ENCODE data around the gene SLC26A9. TPM values are rescaled to one million over a fixed set of nuclear protein-coding genes. Genes with fewer than 3 reads are reported as not detected.

The SLC26A9 gene
- total RNA-seq, 1 experiment from 2014 or later = 0.15 TPM

DNA sequence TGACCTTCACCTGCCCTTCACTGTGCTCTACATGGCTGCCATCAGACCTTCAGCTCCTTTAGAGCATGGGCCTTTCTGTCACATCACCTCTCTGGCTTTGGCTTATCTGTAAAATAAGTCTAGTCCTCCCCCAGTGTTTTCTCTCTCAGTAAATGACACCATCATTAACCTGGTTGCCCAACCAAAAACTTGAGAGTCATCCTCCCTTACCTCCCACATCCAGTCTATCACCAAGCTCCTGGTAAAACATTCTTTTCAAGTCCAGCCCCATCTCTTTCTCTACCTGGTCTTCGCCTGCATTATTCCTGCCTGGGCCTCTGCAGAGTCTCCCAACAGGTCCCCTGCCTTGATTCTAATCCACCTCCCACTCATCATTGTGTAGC, 13.1 kb downstream of the SLC26A9 start:
- H3K4me1 Mint-ChIP-seq = peaks cover 21% of the 10 kb centered on the region
- ATAC-seq = no peak
- H3K9me3 Mint-ChIP-seq = no peaks in the 10 kb centered on the region
- CTCF ChIA-PET = interaction anchor here (1.2 to 9.7 kb wide), 3 partner anchors 10 to 47 kb away, joined by 3 to 77 read pairs (median 5); no protein-coding TSS in a partner anchor
- H3K4me3 Mint-ChIP-seq = no peak overlapping the region
- no peaks in the 10 kb centered on the region for H3K36me3 Mint-ChIP-seq
- no peak for DNase-seq (ENCODE audit: low spot score)
- H3K27me3 Mint-ChIP-seq (ENCODE audit: low read depth) = no peaks in the 10 kb centered on the region
- H3K27ac Mint-ChIP-seq = no peak overlapping the region
- POLR2A ChIA-PET = no interaction called here
- no peak for TF ChIP-seq ESRRA (CRISPR knock-in tag; IDR thresholded peaks at IDR 0.05; ENCODE audit: borderline replicate concordance)

DNA sequence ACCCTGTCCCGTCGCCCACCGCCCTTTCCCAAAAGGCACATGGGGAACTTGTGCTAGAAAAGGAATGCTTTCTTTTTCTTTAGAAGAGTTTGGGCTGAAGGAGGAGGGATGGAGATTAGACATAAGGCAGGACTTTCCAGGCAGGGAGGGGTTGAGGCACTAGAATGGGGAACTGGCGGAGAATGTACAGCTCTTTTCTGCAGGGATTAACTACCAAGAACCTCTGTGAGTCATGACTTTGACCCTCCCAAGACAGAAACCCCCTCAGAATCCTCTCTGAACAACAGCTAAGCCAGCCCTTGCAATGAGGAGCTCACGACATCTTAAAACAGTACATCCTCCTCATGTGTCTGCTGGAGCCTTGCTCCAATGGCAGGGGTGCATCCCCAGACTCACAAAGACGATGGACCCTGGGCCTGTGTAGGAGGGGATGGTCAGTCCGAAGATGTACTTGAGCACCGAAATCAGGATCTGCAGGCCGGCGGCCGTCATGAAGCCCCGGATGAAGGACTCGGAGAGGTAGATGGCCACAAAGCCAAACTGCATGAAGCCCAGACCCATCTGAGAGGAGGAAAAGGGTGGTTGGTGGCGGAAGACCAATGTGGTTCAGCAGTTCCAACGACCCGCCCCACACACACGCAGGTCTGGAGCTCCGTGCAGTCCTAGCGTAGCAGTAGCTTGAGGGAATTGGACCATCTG, 13.6 kb downstream of the SLC26A9 start:
- DNase-seq (ENCODE audit: low spot score) = no peak
- TF ChIP-seq, protein P1, sequence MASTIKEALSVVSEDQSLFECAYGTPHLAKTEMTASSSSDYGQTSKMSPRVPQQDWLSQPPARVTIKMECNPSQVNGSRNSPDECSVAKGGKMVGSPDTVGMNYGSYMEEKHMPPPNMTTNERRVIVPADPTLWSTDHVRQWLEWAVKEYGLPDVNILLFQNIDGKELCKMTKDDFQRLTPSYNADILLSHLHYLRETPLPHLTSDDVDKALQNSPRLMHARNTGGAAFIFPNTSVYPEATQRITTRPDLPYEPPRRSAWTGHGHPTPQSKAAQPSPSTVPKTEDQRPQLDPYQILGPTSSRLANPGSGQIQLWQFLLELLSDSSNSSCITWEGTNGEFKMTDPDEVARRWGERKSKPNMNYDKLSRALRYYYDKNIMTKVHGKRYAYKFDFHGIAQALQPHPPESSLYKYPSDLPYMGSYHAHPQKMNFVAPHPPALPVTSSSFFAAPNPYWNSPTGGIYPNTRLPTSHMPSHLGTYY (CRISPR knock-in tag; IDR thresholded peaks at IDR 0.05) = no peak
- TF ChIP-seq GABPB1 (CRISPR knock-in tag; IDR thresholded peaks at IDR 0.05) (no peak), ZNF138 (CRISPR knock-in tag; conservative IDR thresholded peaks at IDR 0.05) (no peak)
- ChIA-PET CTCF (interaction anchor here (1.2 to 9.7 kb wide), 3 partner anchors 9 to 47 kb away, joined by 3 to 77 read pairs (median 7); no protein-coding TSS in a partner anchor), POLR2A (no interaction called here)
- H3K36me3 Mint-ChIP-seq = no peaks in the 10 kb centered on the region
- ATAC-seq = no peak
- H3K27ac Mint-ChIP-seq = no peak overlapping the region
- H3K27me3 Mint-ChIP-seq (ENCODE audit: low read depth) = no peaks in the 10 kb centered on the region
- peaks cover 21% of the 10 kb centered on the region for H3K4me1 Mint-ChIP-seq
- H3K4me3 Mint-ChIP-seq = no peak overlapping the region
- no peaks in the 10 kb centered on the region for H3K9me3 Mint-ChIP-seq

DNA sequence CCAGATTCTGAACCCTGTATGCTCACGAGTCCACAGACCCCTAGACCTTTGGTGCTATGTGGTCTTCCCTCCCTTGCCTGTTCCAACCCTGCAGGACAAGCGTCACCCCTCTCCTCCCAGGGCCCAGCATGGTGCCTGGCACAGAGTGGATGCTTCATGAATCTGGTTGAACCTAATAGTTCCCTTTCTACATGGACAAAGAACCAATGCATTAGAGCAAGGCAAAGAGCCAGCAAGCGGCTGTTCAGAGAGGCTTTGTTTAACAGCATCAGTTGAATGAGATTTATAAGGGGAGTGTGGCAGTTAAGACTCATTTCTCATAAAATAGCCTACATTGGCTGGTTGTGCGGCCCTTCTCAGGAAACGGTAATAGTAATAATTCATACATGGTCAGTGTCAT, 14.9 kb downstream of the SLC26A9 start:
- Mint-ChIP-seq H3K4me1 (peaks cover 12% of the 10 kb centered on the region), H3K27me3 (ENCODE audit: low read depth) (no peaks in the 10 kb centered on the region), H3K4me3 (no peak overlapping the region), H3K36me3 (no peaks in the 10 kb centered on the region), H3K27ac (no peak overlapping the region), H3K9me3 (no peaks in the 10 kb centered on the region)
- CTCF ChIA-PET = interaction anchor here (2.4 to 9.7 kb wide), 2 partner anchors 9 to 48 kb away, joined by 9 to 77 read pairs; no protein-coding TSS in a partner anchor
- TF ChIP-seq FOXK1 (CRISPR knock-in tag; IDR thresholded peaks at IDR 0.05) (no peak), TCF7 (CRISPR knock-in tag; IDR thresholded peaks at IDR 0.05; ENCODE audit: low read depth) (no peak), ZNF263 (CRISPR knock-in tag; IDR thresholded peaks at IDR 0.05; ENCODE audit: low read depth) (no peak), HMGA2 (CRISPR knock-in tag; IDR thresholded peaks at IDR 0.05) (no peak), RORB (CRISPR knock-in tag; IDR thresholded peaks at IDR 0.05) (no peak), IRF2 (CRISPR knock-in tag; IDR thresholded peaks at IDR 0.05; ENCODE audit: borderline replicate concordance, low read depth) (no peak), NFYB (CRISPR knock-in tag; conservative IDR thresholded peaks at IDR 0.05; ENCODE audit: low read depth) (no peak), FOXP1 (CRISPR knock-in tag; IDR thresholded peaks at IDR 0.05; ENCODE audit: borderline replicate concordance) (no peak), CBFB (CRISPR knock-in tag; IDR thresholded peaks at IDR 0.05; ENCODE audit: low read depth) (no peak)
- TF ChIP-seq, protein P2, sequence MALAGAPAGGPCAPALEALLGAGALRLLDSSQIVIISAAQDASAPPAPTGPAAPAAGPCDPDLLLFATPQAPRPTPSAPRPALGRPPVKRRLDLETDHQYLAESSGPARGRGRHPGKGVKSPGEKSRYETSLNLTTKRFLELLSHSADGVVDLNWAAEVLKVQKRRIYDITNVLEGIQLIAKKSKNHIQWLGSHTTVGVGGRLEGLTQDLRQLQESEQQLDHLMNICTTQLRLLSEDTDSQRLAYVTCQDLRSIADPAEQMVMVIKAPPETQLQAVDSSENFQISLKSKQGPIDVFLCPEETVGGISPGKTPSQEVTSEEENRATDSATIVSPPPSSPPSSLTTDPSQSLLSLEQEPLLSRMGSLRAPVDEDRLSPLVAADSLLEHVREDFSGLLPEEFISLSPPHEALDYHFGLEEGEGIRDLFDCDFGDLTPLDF (CRISPR knock-in tag; IDR thresholded peaks at IDR 0.05) = no peak
- TF ChIP-seq, protein P3, sequence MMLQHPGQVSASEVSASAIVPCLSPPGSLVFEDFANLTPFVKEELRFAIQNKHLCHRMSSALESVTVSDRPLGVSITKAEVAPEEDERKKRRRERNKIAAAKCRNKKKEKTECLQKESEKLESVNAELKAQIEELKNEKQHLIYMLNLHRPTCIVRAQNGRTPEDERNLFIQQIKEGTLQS (CRISPR knock-in tag; conservative IDR thresholded peaks at IDR 0.05) = no peak
- TF ChIP-seq, protein P4, sequence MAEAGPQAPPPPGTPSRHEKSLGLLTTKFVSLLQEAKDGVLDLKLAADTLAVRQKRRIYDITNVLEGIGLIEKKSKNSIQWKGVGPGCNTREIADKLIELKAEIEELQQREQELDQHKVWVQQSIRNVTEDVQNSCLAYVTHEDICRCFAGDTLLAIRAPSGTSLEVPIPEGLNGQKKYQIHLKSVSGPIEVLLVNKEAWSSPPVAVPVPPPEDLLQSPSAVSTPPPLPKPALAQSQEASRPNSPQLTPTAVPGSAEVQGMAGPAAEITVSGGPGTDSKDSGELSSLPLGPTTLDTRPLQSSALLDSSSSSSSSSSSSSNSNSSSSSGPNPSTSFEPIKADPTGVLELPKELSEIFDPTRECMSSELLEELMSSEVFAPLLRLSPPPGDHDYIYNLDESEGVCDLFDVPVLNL (CRISPR knock-in tag; IDR thresholded peaks at IDR 0.05; ENCODE audit: borderline replicate concordance, low read depth) = no peak
- TF ChIP-seq, protein P5, sequence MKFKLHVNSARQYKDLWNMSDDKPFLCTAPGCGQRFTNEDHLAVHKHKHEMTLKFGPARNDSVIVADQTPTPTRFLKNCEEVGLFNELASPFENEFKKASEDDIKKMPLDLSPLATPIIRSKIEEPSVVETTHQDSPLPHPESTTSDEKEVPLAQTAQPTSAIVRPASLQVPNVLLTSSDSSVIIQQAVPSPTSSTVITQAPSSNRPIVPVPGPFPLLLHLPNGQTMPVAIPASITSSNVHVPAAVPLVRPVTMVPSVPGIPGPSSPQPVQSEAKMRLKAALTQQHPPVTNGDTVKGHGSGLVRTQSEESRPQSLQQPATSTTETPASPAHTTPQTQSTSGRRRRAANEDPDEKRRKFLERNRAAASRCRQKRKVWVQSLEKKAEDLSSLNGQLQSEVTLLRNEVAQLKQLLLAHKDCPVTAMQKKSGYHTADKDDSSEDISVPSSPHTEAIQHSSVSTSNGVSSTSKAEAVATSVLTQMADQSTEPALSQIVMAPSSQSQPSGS (CRISPR knock-in tag; IDR thresholded peaks at IDR 0.05; ENCODE audit: borderline replicate concordance, low read depth) = no peak
- TF ChIP-seq, protein P6, sequence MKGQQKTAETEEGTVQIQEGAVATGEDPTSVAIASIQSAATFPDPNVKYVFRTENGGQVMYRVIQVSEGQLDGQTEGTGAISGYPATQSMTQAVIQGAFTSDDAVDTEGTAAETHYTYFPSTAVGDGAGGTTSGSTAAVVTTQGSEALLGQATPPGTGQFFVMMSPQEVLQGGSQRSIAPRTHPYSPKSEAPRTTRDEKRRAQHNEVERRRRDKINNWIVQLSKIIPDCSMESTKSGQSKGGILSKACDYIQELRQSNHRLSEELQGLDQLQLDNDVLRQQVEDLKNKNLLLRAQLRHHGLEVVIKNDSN (CRISPR knock-in tag; IDR thresholded peaks at IDR 0.05) = no peak
- ATAC-seq (no peak), DNase-seq (ENCODE audit: low spot score) (no peak)
- POLR2A ChIA-PET = no interaction called here
